HepG2 (cell line): Measurements from ENCODE around the gene IPO13. TPM values are rescaled to one million over a fixed set of nuclear protein-coding genes. Genes with fewer than 3 reads are reported as not detected.

Experiments used
- ATAC-seq: fragments of 200-7000 bp; cut with Tn5 transposase; 3 replicates; pipeline ENCODE4 v1.9.1; 2020; ENCODE audit warnings: mild to moderate bottlenecking, moderate library complexity
- BruUV-seq: library from RNA; stranded (reverse); fragments of 400-500 nt; replicated peaks from 2 replicates; lab custom pipeline; 2021; lab: Mats Ljungman, UMichigan
- CTCF ChIA-PET: fragments of 300-600 bp; formaldehyde crosslinking; extraction: SDS; loops from one replicate; lab custom pipeline; 2021; ENCODE audit warnings: low total read pairs, inconsistent platforms, low intra/inter-chr PET ratio; lab: Yijun Ruan, JAX
- POLR2A ChIA-PET: fragments of 350-600 bp; sonication (Branson Sonifier 250); formaldehyde crosslinking; loops from one replicate; lab custom pipeline; 2020; ENCODE audit warnings: antibody characterized with exemption, inconsistent platforms; lab: Yijun Ruan, JAX
- DNase-seq: peaks from one replicate; pipeline ENCODE4 v3.0.0-alpha.2; 2015; ENCODE audit warnings: low spot score
- FAIRE-seq: peaks from 3 replicates; lab custom pipeline; 2011; peaks lifted over from hg19 to GRCh38; lab: Jason Lieb, UNC
- H2AFZ ChIP-seq: one replicate; pipeline ENCODE4 v1.6.1; 2011; ENCODE audit warnings: low read length, inconsistent platforms
- H3K27ac ChIP-seq: fragments of 300-600 bp; 3 replicates; pipeline ENCODE4 v1.8.0; 2011; ENCODE audit warnings: mixed run types, mild to moderate bottlenecking, mixed read lengths, low read length, inconsistent platforms; ENCODE audit not compliant: insufficient read depth; ENCODE audit errors: extremely low read length
- H3K27me3 ChIP-seq, 2 experiments: fragments of 200-600 bp in 1 of 2; 2 replicates in 1 of 2; 3 replicates in 1 of 2; pipeline versions ENCODE4 v1.6.0 to v1.8.0; 2011; ENCODE audit warnings: low read length in 2 of 2, mild to moderate bottlenecking in 2 of 2, moderate library complexity in 2 of 2, inconsistent platforms in 1 of 2; ENCODE audit not compliant: insufficient read depth in 2 of 2, control insufficient read depth in 1 of 2
- H3K36me3 ChIP-seq, 2 experiments: fragments of 200-600 bp in 1 of 2; replicated peaks in 1 of 2; 2 replicates in 1 of 2; 3 replicates in 1 of 2; pipeline versions ENCODE4 v1.5.1 to v1.8.0; 2011; ENCODE audit warnings: low read length in 2 of 2, inconsistent platforms in 1 of 2; ENCODE audit not compliant: insufficient read depth in 2 of 2, control insufficient read depth in 1 of 2
- H3K4me1 ChIP-seq: 2 replicates; pipeline ENCODE4 v1.5.1; 2012; ENCODE audit warnings: low read length, inconsistent platforms; ENCODE audit not compliant: insufficient read depth
- H3K4me2 ChIP-seq: 2 replicates; pipeline ENCODE4 v1.6.0; 2011; ENCODE audit warnings: low read depth, low read length, inconsistent platforms
- H3K4me3 ChIP-seq, 3 experiments: fragments of 200-600 bp in 1 of 3; sonication (generic), shearing (Covaris generic) in 1 of 3; replicated peaks in 1 of 3; 2 replicates each; pipeline ENCODE4 v1.5.1; 2011 to 2016; ENCODE audit warnings: low read length in 3 of 3, inconsistent platforms in 2 of 3, low read depth in 2 of 3, mild to moderate bottlenecking in 2 of 3, control low read depth in 1 of 3, mixed read lengths in 1 of 3; ENCODE audit not compliant: insufficient read depth in 1 of 3
- H3K79me2 ChIP-seq: one replicate; pipeline ENCODE4 v1.6.1; 2011; ENCODE audit warnings: low read length, inconsistent platforms; ENCODE audit not compliant: insufficient read depth
- H3K9ac ChIP-seq: 2 replicates; pipeline ENCODE4 v1.6.0; 2011; ENCODE audit warnings: mild to moderate bottlenecking, low read depth, low read length, inconsistent platforms; ENCODE audit not compliant: insufficient read depth
- H3K9me3 ChIP-seq: 2 replicates; pipeline ENCODE4 v1.5.1; 2012; ENCODE audit warnings: mild to moderate bottlenecking, low read length
- H4K20me1 ChIP-seq: 2 replicates; pipeline ENCODE4 v1.6.0; 2011; ENCODE audit warnings: inconsistent platforms, mild to moderate bottlenecking, low read length, moderate library complexity; ENCODE audit not compliant: insufficient read depth
- CAMTA2 ChIP-seq: sonication (generic); formaldehyde crosslinking; IDR thresholded peaks from 2 replicates; pipeline ENCODE4 v1.4.0; 2020; ENCODE audit warnings: mild to moderate bottlenecking, missing genetic modification reagents, borderline replicate concordance
- USF2 ChIP-seq, 2 experiments: sonication (generic) in 1 of 2; formaldehyde crosslinking in 1 of 2; IDR thresholded peaks; 2 replicates each; pipeline versions ENCODE4 v1.5.1 to v1.6.1; 2011 to 2020; ENCODE audit warnings: borderline replicate concordance in 1 of 2, low read depth in 1 of 2, low read length in 1 of 2, mild to moderate bottlenecking in 1 of 2, missing genetic modification reagents in 1 of 2, moderate library complexity in 1 of 2
- ZNF367 ChIP-seq: sonication (generic); formaldehyde crosslinking; IDR thresholded peaks from 2 replicates; pipeline ENCODE4 v1.4.0; 2020; ENCODE audit warnings: missing genetic modification reagents, borderline replicate concordance
- WGBS: methylation state at CpG from one replicate; pipeline ENCODE4 v1.1.6; 2017; ENCODE audit warnings: low lambda C conversion rate; 5-methylcytosine and 5-hydroxymethylcytosine counted together
- in situ Hi-C: cut with HindIII; loops from 2 replicates; pipeline ENCODE4 v1.10.0; 2017; ENCODE audit warnings: low pct_unique_long_range_greater_than_20kb; ENCODE audit not compliant: extremely low pct_ligation_motif_present
- intact Hi-C: fragments of 100-400 bp; cut with micrococcal nuclease; formaldehyde crosslinking; loops from one replicate; pipeline ENCODE4 v1.10.0; 2022; ENCODE audit not compliant: unreplicated experiment
- polyA plus RNA-seq, 8 experiments: library from polyadenylated mRNA; depleted of rRNA in 3 of 8; stranded (reverse) in 7 of 8; unstranded in 1 of 8; fragments of >200 nt; fragmentation: Illumina TruSeq in 4 of 8; extraction: Trizol in 4 of 8; gene quantifications; 2 replicates each; pipeline versions ENCODE4 v1.2.1 to v1.2.3, GENCODE V29; 2011 to 2016; ENCODE audit warnings: low read depth in 4 of 8, missing spikeins in 1 of 8, mixed read lengths in 1 of 8; ENCODE audit not compliant: insufficient read depth in 1 of 8
- total RNA-seq, 5 experiments: library from RNA; depleted of rRNA; stranded (reverse); fragments of >200 nt; fragmentation: Illumina TruSeq; extraction: Trizol; gene quantifications; 2 replicates each; pipeline ENCODE4 v1.2.3, GENCODE V29; 2016; ENCODE audit warnings: low read depth in 1 of 5

The IPO13 gene
- total and polyA plus RNA-seq, 2 of the 13 experiments (the other 11 are each of a cell fraction or from before 2014, with no cell fraction given): 12.9 to 15.6 TPM

GRCh38 chr1:43976890-43977289, 30.1 kb downstream of the IPO13 start:
- BruUV-seq: no TSS peak
- peaks cover 47% of the 10 kb centered on the region for H3K79me2 ChIP-seq
- TF ChIP-seq CAMTA2 (CRISPR knock-in tag) (no peak), ZNF367 (CRISPR knock-in tag) (0 out of 2 replicates have a peak, but pooled peaks have one; percentile 19), USF2 (IDR thresholded peaks at IDR 0.05; ENCODE audit: low read depth, low read length) (no peak), USF2 (CRISPR knock-in tag; IDR thresholded peaks at IDR 0.05; ENCODE audit: borderline replicate concordance) (0 out of 2 replicates have a peak, but pooled peaks have one; percentile 20)
- TF ChIP-seq, all 625 proteins: peak for 2
- Histone ChIP-seq H3K4me2 (0 out of 2 replicates have a peak overlapping the region, but pooled peaks have one; percentile 9), H3K4me3 (no peak overlapping the region), H3K27me3 (no peaks in the 10 kb centered on the region), H3K9ac (no peak overlapping the region), H3K4me1 (peaks cover 63% of the 10 kb centered on the region), H4K20me1 (peaks cover 4% of the 10 kb centered on the region; the same call in 1 of the 2 replicates), H3K9me3 (no peaks in the 10 kb centered on the region), H3K36me3 (peaks cover 5 to 16% of the 10 kb centered on the region in 2 experiments), H3K27ac (no peak overlapping the region), H2AFZ (no peak overlapping the region)
- ChIA-PET CTCF (no interaction called here), POLR2A (interaction anchor here (1.1 to 2.4 kb wide), 3 partner anchors 11 to 91 kb away, joined by 3 to 32 read pairs (median 11); partner anchors contain the start of gene SLC6A9)
- FAIRE-seq (no peak), DNase-seq (no peak), ATAC-seq (no peak)
- in situ Hi-C loops: no loop called here
- 100% methylated on average over 8 of the region's 8 CpGs for WGBS
- intact Hi-C loops: no loop called here
